WTC11 (cell line): Measurements from ENCODE around the gene ZFYVE16.

Experiments
- ATF1 ChIP-seq: sonication (generic); formaldehyde crosslinking; IDR thresholded peaks from 2 replicates; pipeline ENCODE4 v1.8.1; 2023; ENCODE audit warnings: mild to moderate bottlenecking, moderate library complexity, missing genetic modification reagents
- CTCF ChIP-seq: fragments of 200-600 bp; IDR thresholded peaks from 2 replicates; pipeline ENCODE4 v1.8.0; 2022; ENCODE audit warnings: antibody characterized with exemption
- E2F1 ChIP-seq: sonication (generic); formaldehyde crosslinking; IDR thresholded peaks from 2 replicates; pipeline ENCODE4 v1.8.0; 2022; ENCODE audit warnings: mild to moderate bottlenecking, missing genetic modification reagents
- FOXP1 ChIP-seq: sonication (generic); formaldehyde crosslinking; IDR thresholded peaks from 2 replicates; pipeline ENCODE4 v1.8.0; 2022; ENCODE audit warnings: missing genetic modification reagents, mild to moderate bottlenecking, moderate library complexity, borderline replicate concordance
- MAX ChIP-seq: sonication (generic); formaldehyde crosslinking; IDR thresholded peaks from 2 replicates; pipeline ENCODE4 v1.8.0; 2022; ENCODE audit warnings: mild to moderate bottlenecking, missing genetic modification reagents
- MYBL2 ChIP-seq: sonication (generic); formaldehyde crosslinking; IDR thresholded peaks from 2 replicates; pipeline ENCODE4 v1.8.1; 2023; ENCODE audit warnings: mild to moderate bottlenecking, moderate library complexity, missing genetic modification reagents
- ZNF138 ChIP-seq: sonication (generic); formaldehyde crosslinking; conservative IDR thresholded peaks from 2 replicates; pipeline ENCODE4 v1.8.1; 2022; ENCODE audit warnings: mild to moderate bottlenecking, moderate library complexity, missing genetic modification reagents
- ZNF317 ChIP-seq: sonication (generic); formaldehyde crosslinking; IDR thresholded peaks from 2 replicates; pipeline ENCODE4 v1.8.1; 2023; ENCODE audit warnings: low read depth, mild to moderate bottlenecking, moderate library complexity, missing genetic modification reagents, borderline replicate concordance
- TF ChIP-seq, protein P1 (sequence below): sonication (generic); formaldehyde crosslinking; conservative IDR thresholded peaks from 2 replicates; pipeline ENCODE4 v1.8.1; 2022; ENCODE audit warnings: mild to moderate bottlenecking, missing genetic modification reagents
- TF ChIP-seq, protein P2 (sequence below): fragments of 250-450 bp; sonication (Bioruptor Pico); IDR thresholded peaks from 2 replicates; pipeline ENCODE4 v1.9.0; 2021; ENCODE audit warnings: moderate library complexity, mild to moderate bottlenecking, inconsistent platforms, borderline replicate concordance
- TF ChIP-seq, protein P3 (sequence below): sonication (generic); formaldehyde crosslinking; IDR thresholded peaks from 2 replicates; pipeline ENCODE4 v1.8.1; 2022; ENCODE audit warnings: mild to moderate bottlenecking, moderate library complexity, missing genetic modification reagents
- TF ChIP-seq, protein P4 (sequence below): sonication (generic); formaldehyde crosslinking; IDR thresholded peaks from 2 replicates; pipeline ENCODE4 v1.8.1; 2023; ENCODE audit warnings: mild to moderate bottlenecking, moderate library complexity, missing genetic modification reagents

- TF ChIP-seq CTCF (no peak), MYBL2 (CRISPR knock-in tag) (no peak), E2F1 (no peak), ATF1 (CRISPR knock-in tag) (no peak), ZNF317 (CRISPR knock-in tag) (no peak), ZNF138 (CRISPR knock-in tag) (no peak), FOXP1 (CRISPR knock-in tag) (no peak), MAX (CRISPR knock-in tag) (no peak)
- TF ChIP-seq, protein P1, sequence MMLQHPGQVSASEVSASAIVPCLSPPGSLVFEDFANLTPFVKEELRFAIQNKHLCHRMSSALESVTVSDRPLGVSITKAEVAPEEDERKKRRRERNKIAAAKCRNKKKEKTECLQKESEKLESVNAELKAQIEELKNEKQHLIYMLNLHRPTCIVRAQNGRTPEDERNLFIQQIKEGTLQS (CRISPR knock-in tag): no peak
- TF ChIP-seq, protein P2, sequence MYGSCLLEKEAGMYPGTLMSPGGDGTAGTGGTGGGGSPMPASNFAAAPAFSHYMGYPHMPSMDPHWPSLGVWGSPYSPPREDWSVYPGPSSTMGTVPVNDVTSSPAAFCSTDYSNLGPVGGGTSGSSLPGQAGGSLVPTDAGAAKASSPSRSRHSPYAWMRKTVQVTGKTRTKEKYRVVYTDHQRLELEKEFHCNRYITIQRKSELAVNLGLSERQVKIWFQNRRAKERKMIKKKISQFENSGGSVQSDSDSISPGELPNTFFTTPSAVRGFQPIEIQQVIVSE (CRISPR knock-in tag): no peak
- TF ChIP-seq, protein P3, sequence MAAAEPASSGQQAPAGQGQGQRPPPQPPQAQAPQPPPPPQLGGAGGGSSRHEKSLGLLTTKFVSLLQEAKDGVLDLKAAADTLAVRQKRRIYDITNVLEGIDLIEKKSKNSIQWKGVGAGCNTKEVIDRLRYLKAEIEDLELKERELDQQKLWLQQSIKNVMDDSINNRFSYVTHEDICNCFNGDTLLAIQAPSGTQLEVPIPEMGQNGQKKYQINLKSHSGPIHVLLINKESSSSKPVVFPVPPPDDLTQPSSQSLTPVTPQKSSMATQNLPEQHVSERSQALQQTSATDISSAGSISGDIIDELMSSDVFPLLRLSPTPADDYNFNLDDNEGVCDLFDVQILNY (CRISPR knock-in tag): no peak
- TF ChIP-seq, protein P4, sequence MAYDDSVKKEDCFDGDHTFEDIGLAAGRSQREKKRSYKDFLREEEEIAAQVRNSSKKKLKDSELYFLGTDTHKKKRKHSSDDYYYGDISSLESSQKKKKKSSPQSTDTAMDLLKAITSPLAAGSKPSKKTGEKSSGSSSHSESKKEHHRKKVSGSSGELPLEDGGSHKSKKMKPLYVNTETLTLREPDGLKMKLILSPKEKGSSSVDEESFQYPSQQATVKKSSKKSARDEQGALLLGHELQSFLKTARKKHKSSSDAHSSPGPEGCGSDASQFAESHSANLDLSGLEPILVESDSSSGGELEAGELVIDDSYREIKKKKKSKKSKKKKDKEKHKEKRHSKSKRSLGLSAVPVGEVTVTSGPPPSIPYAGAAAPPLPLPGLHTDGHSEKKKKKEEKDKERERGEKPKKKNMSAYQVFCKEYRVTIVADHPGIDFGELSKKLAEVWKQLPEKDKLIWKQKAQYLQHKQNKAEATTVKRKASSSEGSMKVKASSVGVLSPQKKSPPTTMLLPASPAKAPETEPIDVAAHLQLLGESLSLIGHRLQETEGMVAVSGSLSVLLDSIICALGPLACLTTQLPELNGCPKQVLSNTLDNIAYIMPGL (CRISPR knock-in tag): no peak
These were observed 31.3 kb upstream of the ZFYVE16 start for GRCh38 chr5:80376557-80376956.
